ENCODE results near the gene CCL20.

DNA sequence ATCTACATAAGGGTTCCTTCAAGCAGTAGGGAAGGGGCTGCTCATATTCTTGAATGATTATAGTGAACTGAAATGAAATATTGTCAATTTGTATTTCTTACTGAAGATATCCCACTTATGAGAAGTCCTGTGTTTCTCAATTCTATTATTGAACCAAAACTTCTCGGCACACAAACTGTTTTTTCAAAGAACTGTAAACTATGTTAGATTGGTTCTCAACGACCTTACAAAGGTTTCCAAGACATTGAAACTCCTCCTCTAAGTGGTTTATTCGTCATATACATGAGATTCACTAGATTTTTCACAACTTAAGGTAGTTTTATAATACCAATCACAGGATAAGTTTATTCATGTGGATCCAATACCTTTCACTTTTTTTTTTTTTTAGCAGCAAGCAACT lies 1.4 kb downstream of the CCL20 start:
- TF ChIP-seq TAF1 (IDR thresholded peaks at IDR 0.05; ENCODE audit: low read depth, low read length), result no peak
- no peak for TF ChIP-seq RAD21 (IDR thresholded peaks at IDR 0.05 in 1 of 2, conservative IDR thresholded peaks at IDR 0.05 in 1 of 2; ENCODE audit: low read depth in 2 of 2, low read length in 2 of 2)
- TF ChIP-seq POLR2A (IDR thresholded peaks at IDR 0.05; ENCODE audit: control extremely low read depth in 1 of 2, low read depth in 2 of 2, low read length in 2 of 2), result no peak
- no peak for TF ChIP-seq RFX5 (IDR thresholded peaks at IDR 0.05; ENCODE audit: borderline replicate concordance, low read depth, low read length)
- TF ChIP-seq EP300 (IDR thresholded peaks at IDR 0.05; ENCODE audit: borderline replicate concordance in 1 of 2, low read depth in 2 of 2, low read length in 2 of 2), result no peak
- no peak for TF ChIP-seq TEAD4 (IDR thresholded peaks at IDR 0.05; ENCODE audit: low read depth, low read length)
- no peak for TF ChIP-seq POLR2AphosphoS5 (IDR thresholded peaks at IDR 0.05; ENCODE audit: low read depth, low read length)
- TF ChIP-seq KDM5A (IDR thresholded peaks at IDR 0.05; ENCODE audit: low read length), result no peak
- TF ChIP-seq, protein P1, sequence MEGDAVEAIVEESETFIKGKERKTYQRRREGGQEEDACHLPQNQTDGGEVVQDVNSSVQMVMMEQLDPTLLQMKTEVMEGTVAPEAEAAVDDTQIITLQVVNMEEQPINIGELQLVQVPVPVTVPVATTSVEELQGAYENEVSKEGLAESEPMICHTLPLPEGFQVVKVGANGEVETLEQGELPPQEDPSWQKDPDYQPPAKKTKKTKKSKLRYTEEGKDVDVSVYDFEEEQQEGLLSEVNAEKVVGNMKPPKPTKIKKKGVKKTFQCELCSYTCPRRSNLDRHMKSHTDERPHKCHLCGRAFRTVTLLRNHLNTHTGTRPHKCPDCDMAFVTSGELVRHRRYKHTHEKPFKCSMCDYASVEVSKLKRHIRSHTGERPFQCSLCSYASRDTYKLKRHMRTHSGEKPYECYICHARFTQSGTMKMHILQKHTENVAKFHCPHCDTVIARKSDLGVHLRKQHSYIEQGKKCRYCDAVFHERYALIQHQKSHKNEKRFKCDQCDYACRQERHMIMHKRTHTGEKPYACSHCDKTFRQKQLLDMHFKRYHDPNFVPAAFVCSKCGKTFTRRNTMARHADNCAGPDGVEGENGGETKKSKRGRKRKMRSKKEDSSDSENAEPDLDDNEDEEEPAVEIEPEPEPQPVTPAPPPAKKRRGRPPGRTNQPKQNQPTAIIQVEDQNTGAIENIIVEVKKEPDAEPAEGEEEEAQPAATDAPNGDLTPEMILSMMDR (IDR thresholded peaks at IDR 0.05; ENCODE audit: control extremely low read depth in 1 of 3, insufficient read depth in 1 of 3, low read depth in 1 of 3, low read length in 3 of 3), result no peak
- TF ChIP-seq CREB1 (IDR thresholded peaks at IDR 0.05), result no peak

Measured in H1 (cell line).